ENCODE data around the gene ASPA. TPM values are rescaled to one million over a fixed set of nuclear protein-coding genes. Genes with fewer than 3 reads are reported as not detected.

Gene ASPA
- total RNA-seq, 6 experiments from 2014 or later, result not detected

DNA sequence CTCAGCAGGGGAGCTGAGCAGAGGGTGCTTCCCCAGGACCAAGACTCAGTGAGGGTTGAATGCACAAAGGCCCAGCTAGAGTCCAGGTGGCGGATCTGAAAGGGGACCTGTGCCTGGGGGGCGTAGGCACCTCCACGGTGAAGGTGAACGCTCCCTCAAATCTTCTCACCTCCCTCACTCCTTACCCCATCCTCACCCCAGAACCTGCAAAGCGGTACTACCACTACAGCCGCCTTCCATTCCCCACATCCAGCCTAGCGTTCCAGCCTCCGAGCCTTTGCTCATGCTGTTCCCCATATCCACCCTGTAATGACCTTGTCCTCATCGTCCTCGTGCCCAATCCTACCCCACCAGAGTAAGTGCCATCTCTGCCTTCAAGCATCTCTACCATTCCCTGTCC, 51.2 kb downstream of the ASPA start:
- Mint-ChIP-seq H3K4me1 (ENCODE audit: low read depth) (no peaks in the 10 kb centered on the region), H3K4me3 (no peak overlapping the region), H3K36me3 (ENCODE audit: low read depth) (no peaks in the 10 kb centered on the region), H3K27me3 (ENCODE audit: insufficient read depth) (peaks cover 10% of the 10 kb centered on the region), H3K9me3 (no peaks in the 10 kb centered on the region), H3K27ac (no peak overlapping the region)
- DNase-seq, result no peak
- no peak for TF ChIP-seq CTCF (IDR thresholded peaks at IDR 0.05)

GRCh38 chr17:3527468-3527867, 51.7 kb downstream of the ASPA start:
- DNase-seq, result no peak
- Mint-ChIP-seq H3K36me3 (ENCODE audit: low read depth) (no peaks in the 10 kb centered on the region), H3K4me1 (ENCODE audit: low read depth) (no peaks in the 10 kb centered on the region), H3K9me3 (no peaks in the 10 kb centered on the region), H3K27me3 (ENCODE audit: insufficient read depth) (peaks cover 10% of the 10 kb centered on the region), H3K4me3 (no peak overlapping the region), H3K27ac (no peak overlapping the region)
- TF ChIP-seq CTCF (IDR thresholded peaks at IDR 0.05), result no peak

- no peaks in the 10 kb centered on the region for H3K36me3 Mint-ChIP-seq (ENCODE audit: low read depth)
- H3K27ac Mint-ChIP-seq, result no peak overlapping the region
- H3K4me3 Mint-ChIP-seq, result no peak overlapping the region
- no peaks in the 10 kb centered on the region for H3K4me1 Mint-ChIP-seq (ENCODE audit: low read depth)
- peaks cover 10% of the 10 kb centered on the region for H3K27me3 Mint-ChIP-seq (ENCODE audit: insufficient read depth)
- no peak for TF ChIP-seq CTCF (IDR thresholded peaks at IDR 0.05)
- DNase-seq, result no peak
- no peaks in the 10 kb centered on the region for H3K9me3 Mint-ChIP-seq
These were observed 52.1 kb downstream of the ASPA start for GRCh38 chr17:3527896-3528295.

GRCh38 chr17:3528403-3528851, 52.6 kb downstream of the ASPA start:
- no peak overlapping the region for H3K4me3 Mint-ChIP-seq
- H3K36me3 Mint-ChIP-seq (ENCODE audit: low read depth), result no peaks in the 10 kb centered on the region
- no peaks in the 10 kb centered on the region for H3K4me1 Mint-ChIP-seq (ENCODE audit: low read depth)
- DNase-seq, result no peak
- H3K27ac Mint-ChIP-seq, result no peak overlapping the region
- TF ChIP-seq CTCF (IDR thresholded peaks at IDR 0.05), result no peak
- H3K27me3 Mint-ChIP-seq (ENCODE audit: insufficient read depth), result peaks cover 12% of the 10 kb centered on the region
- peaks cover 3% of the 10 kb centered on the region; the same call in 1 of the 2 replicates for H3K9me3 Mint-ChIP-seq

DNA sequence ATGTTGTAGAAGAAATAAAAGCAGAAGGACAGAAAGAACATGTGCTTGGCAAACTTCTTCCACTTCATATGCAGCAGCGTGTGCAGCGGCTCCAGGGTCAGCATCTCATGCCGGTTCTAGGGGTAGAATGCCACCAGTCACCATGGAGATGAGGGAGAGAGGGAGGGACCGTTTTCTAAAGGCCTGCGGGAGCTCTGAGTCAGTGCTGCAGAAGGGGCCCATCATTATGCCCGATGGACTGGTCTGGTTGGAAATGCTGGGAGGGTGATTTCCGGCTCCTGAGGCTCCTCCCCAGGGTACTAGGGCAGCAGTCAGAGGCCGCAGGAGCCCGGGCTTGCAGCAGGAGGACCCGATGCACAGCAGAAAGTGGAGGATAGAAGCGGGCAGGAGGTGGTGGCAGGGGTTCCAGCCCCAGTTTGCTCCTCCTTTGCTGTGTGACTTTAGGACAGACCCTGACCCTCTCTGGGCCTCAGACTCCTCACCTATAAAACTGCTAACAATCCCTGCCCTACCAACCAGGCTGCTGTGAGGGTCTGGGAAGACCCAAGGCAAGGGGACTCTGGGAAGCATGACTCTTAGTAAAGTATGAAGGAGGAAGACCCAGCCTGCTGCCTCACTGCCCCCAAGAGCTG, 53.2 kb downstream of the ASPA start:
- Mint-ChIP-seq H3K4me1 (ENCODE audit: low read depth) (no peaks in the 10 kb centered on the region), H3K9me3 (peaks cover 3% of the 10 kb centered on the region; the same call in 1 of the 2 replicates), H3K4me3 (no peak overlapping the region), H3K36me3 (ENCODE audit: low read depth) (no peaks in the 10 kb centered on the region), H3K27me3 (ENCODE audit: insufficient read depth) (peaks cover 12% of the 10 kb centered on the region), H3K27ac (no peak overlapping the region)
- DNase-seq, result peak; percentile 5
- TF ChIP-seq CTCF (IDR thresholded peaks at IDR 0.05), result no peak

Data from HFFc6 (cell line).